Loucy (cell line): ENCODE measurements around the gene KRTAP10-12.

ENCODE experiments used
- H2AFZ ChIP-seq: fragments of 200-600 bp; sonication (generic); 2 replicates; pipeline ENCODE4 v1.6.0; 2016; ENCODE audit warnings: antibody characterized with exemption, mild to moderate bottlenecking, low read length, moderate library complexity
- H3F3A ChIP-seq: fragments of 200-600 bp; 2 replicates; pipeline ENCODE4 v1.6.0; 2016; ENCODE audit warnings: antibody characterized with exemption, low read depth, mild to moderate bottlenecking
- H3K27me3 ChIP-seq: fragments of 200-600 bp; sonication (generic); 2 replicates; pipeline ENCODE4 v1.6.1; 2014; ENCODE audit warnings: low read length, mild to moderate bottlenecking; ENCODE audit not compliant: insufficient read depth, poor library complexity, severe bottlenecking
- H3K36me3 ChIP-seq: fragments of 200-600 bp; sonication (generic); 2 replicates; pipeline ENCODE4 v1.6.1; 2016; ENCODE audit warnings: low read length; ENCODE audit not compliant: insufficient read depth
- H3K4me1 ChIP-seq: fragments of 200-600 bp; sonication (generic); 2 replicates; pipeline ENCODE4 v1.5.1; 2014; ENCODE audit warnings: low read length, mild to moderate bottlenecking; ENCODE audit not compliant: insufficient read depth, poor library complexity, severe bottlenecking
- H3K4me2 ChIP-seq: fragments of 200-600 bp; sonication (generic); 2 replicates; pipeline ENCODE4 v1.6.0; 2014; ENCODE audit warnings: antibody characterized with exemption, low read length, low read depth, mild to moderate bottlenecking; ENCODE audit not compliant: poor library complexity, severe bottlenecking
- H3K4me3 ChIP-seq: fragments of 200-600 bp; sonication (generic); 2 replicates; pipeline ENCODE4 v1.5.1; 2014; ENCODE audit warnings: low read length, mild to moderate bottlenecking, mixed read lengths; ENCODE audit not compliant: poor library complexity, severe bottlenecking
- H3K79me2 ChIP-seq: fragments of 200-600 bp; sonication (generic); 2 replicates; pipeline ENCODE4 v1.6.1; 2014; ENCODE audit warnings: low read length; ENCODE audit not compliant: insufficient read depth
- H3K9ac ChIP-seq: fragments of 200-600 bp; sonication (generic); 2 replicates; pipeline ENCODE4 v1.6.0; 2014; ENCODE audit warnings: mild to moderate bottlenecking, low read depth, low read length, moderate library complexity; ENCODE audit not compliant: poor library complexity, severe bottlenecking
- H3K9me2 ChIP-seq: fragments of 200-600 bp; sonication (generic); replicated peaks from 2 replicates; pipeline ENCODE4 v1.6.1; 2016; ENCODE audit warnings: low read depth, low read length, mixed read lengths
- H3K9me3 ChIP-seq: fragments of 200-600 bp; sonication (generic); 2 replicates; pipeline ENCODE4 v1.6.1; 2014; ENCODE audit warnings: mild to moderate bottlenecking, antibody characterized with exemption, low read length, low read depth; ENCODE audit not compliant: insufficient read depth
- H4K20me1 ChIP-seq: fragments of 200-600 bp; sonication (generic); 2 replicates; pipeline ENCODE4 v1.6.0; 2014; ENCODE audit warnings: antibody characterized with exemption, low read length, mild to moderate bottlenecking; ENCODE audit not compliant: insufficient read depth, poor library complexity, severe bottlenecking
- CTCF ChIP-seq: fragments of 200-600 bp; sonication (generic); conservative IDR thresholded peaks from 2 replicates; pipeline ENCODE4 v1.5.1; 2014; ENCODE audit warnings: mild to moderate bottlenecking, antibody characterized with exemption, low read length
- EZH2phosphoT487 ChIP-seq: fragments of 200-600 bp; IDR thresholded peaks from 2 replicates; pipeline ENCODE4 v1.6.1; 2018; ENCODE audit warnings: antibody characterized with exemption, mild to moderate bottlenecking, moderate library complexity, borderline replicate concordance

Gene KRTAP10-12

DNA sequence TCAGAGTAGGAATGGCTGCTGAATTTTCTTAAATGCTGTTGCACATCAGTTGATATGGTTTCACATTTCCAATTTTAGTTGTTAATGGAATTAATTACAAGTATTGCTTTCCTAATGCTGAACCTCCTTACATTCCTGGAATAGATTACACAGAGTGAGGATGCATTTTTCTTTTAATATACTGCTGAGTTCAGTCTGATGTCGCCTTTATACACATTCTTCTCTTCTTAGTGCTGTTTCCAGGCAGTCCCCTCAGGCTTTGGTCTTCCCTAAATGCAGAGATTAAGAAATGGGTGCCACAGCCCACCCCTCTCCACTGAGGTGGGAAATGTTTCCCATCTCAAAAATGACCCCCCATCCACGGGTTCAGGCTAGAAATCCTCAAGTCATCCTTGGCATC, 21.1 kb downstream of the KRTAP10-12 start:
- H4K20me1 ChIP-seq: no peaks in the 10 kb centered on the region
- TF ChIP-seq CTCF (no peak), EZH2phosphoT487 (no peak)
- no peaks in the 10 kb centered on the region for H3F3A ChIP-seq
- no peaks in the 10 kb centered on the region for H3K36me3 ChIP-seq
- no peak overlapping the region for H2AFZ ChIP-seq
- no peak overlapping the region for H3K9ac ChIP-seq
- H3K4me3 ChIP-seq: no peak overlapping the region
- H3K9me2 ChIP-seq: 0 out of 2 replicates have a peak, but pooled peaks cover 4% of the 10 kb centered on the region
- no peak overlapping the region for H3K4me2 ChIP-seq
- peaks cover 7% of the 10 kb centered on the region for H3K4me1 ChIP-seq
- H3K79me2 ChIP-seq: no peaks in the 10 kb centered on the region
- no peaks in the 10 kb centered on the region for H3K9me3 ChIP-seq
- H3K27me3 ChIP-seq: no peaks in the 10 kb centered on the region

- Histone ChIP-seq H3F3A (no peaks in the 10 kb centered on the region), H2AFZ (no peak overlapping the region), H3K9me3 (no peaks in the 10 kb centered on the region), H3K27me3 (no peaks in the 10 kb centered on the region), H3K4me2 (no peak overlapping the region), H3K36me3 (no peaks in the 10 kb centered on the region), H3K4me3 (no peak overlapping the region), H3K79me2 (no peaks in the 10 kb centered on the region), H4K20me1 (no peaks in the 10 kb centered on the region), H3K9ac (no peak overlapping the region), H3K4me1 (peaks cover 9% of the 10 kb centered on the region), H3K9me2 (0 out of 2 replicates have a peak, but pooled peaks cover 4% of the 10 kb centered on the region)
- TF ChIP-seq EZH2phosphoT487 (no peak), CTCF (no peak)
Observed at GRCh38 chr21:44718571-44718970, 21.6 kb downstream of the KRTAP10-12 start.

DNA sequence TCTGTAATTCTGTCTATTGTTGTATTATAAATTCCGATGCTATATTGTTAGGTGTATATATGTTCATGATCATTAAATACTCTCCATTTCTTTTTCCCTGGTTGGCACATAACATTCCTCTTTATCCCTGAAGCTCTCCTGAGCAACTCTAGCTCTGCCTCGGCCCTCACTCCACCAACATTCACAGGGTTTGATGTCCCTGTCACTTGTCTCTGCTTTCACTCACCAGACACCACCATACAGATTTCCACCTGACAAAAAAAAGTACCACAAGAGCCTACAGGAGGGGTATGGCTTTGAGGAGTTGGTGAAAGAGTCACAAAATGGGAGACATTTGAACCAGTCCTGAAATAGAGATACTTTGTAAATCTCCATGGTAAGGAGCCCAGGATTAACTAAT, 23.2 kb downstream of the KRTAP10-12 start:
- Histone ChIP-seq H4K20me1 (no peaks in the 10 kb centered on the region), H3K27me3 (no peaks in the 10 kb centered on the region), H3K36me3 (no peaks in the 10 kb centered on the region), H3K9me2 (0 out of 2 replicates have a peak, but pooled peaks cover 4% of the 10 kb centered on the region), H3F3A (no peaks in the 10 kb centered on the region), H3K9ac (no peak overlapping the region), H2AFZ (no peak overlapping the region), H3K4me1 (peaks cover 9% of the 10 kb centered on the region), H3K4me3 (no peak overlapping the region), H3K9me3 (no peaks in the 10 kb centered on the region), H3K79me2 (no peaks in the 10 kb centered on the region), H3K4me2 (no peak overlapping the region)
- TF ChIP-seq EZH2phosphoT487 (no peak), CTCF (no peak)
